Natural killer cell (primary cell): ENCODE results near the gene PKP4. TPM values are rescaled to one million over a fixed set of nuclear protein-coding genes. Genes with fewer than 3 reads are reported as not detected.

ENCODE experiments used
- ATAC-seq, 3 donors: fragments of 150-1000 bp in 2 of 3; fragments of 200-7000 bp in 1 of 3; cut with Tn5 transposase; 1 replicate in 1 of 3; 2 replicates in 2 of 3; pipeline ENCODE4 v1.10.0; 2021; ENCODE audit warnings: mild to moderate bottlenecking in 2 of 3, moderate library complexity in 2 of 3
- DNase-seq, 2 donors: peaks; one replicate each; pipeline versions ENCODE4 v3.0.0 to v3.0.0-alpha.2; 2013 to 2021; ENCODE audit warnings: mixed read lengths in 1 of 2
- H3K27ac ChIP-seq: one replicate; pipeline ENCODE4 v1.5.1; 2013; ENCODE audit warnings: mild to moderate bottlenecking, low read length
- H3K27me3 ChIP-seq: one replicate; pipeline ENCODE4 v1.6.1; 2013; ENCODE audit warnings: low read length; ENCODE audit not compliant: control insufficient read depth, insufficient read depth
- H3K36me3 ChIP-seq: one replicate; pipeline ENCODE4 v1.6.1; 2013; ENCODE audit warnings: low read length; ENCODE audit not compliant: control insufficient read depth, insufficient read depth
- H3K4me1 ChIP-seq: one replicate; pipeline ENCODE4 v1.6.1; 2013; ENCODE audit warnings: low read length; ENCODE audit not compliant: control insufficient read depth, insufficient read depth
- H3K4me3 ChIP-seq: one replicate; pipeline ENCODE4 v1.5.1; 2013; ENCODE audit warnings: low read length
- H3K9me3 ChIP-seq: one replicate; pipeline ENCODE4 v1.6.1; 2013; ENCODE audit warnings: low read length; ENCODE audit not compliant: control insufficient read depth, insufficient read depth
- H3K27ac Mint-ChIP-seq, 2 donors: one replicate each; pipeline ENCODE4 v1.8.0; 2022; ENCODE audit warnings: mild to moderate bottlenecking in 2 of 2, mixed read lengths in 2 of 2, moderate library complexity in 1 of 2
- H3K27me3 Mint-ChIP-seq, 2 donors: one replicate each; pipeline ENCODE4 v1.8.0; 2022; ENCODE audit warnings: low read depth in 2 of 2, mixed read lengths in 2 of 2
- H3K36me3 Mint-ChIP-seq: one replicate; pipeline ENCODE4 v1.8.0; 2022; ENCODE audit warnings: mixed read lengths
- H3K4me1 Mint-ChIP-seq, 2 donors: one replicate each; pipeline ENCODE4 v1.8.0; 2022; ENCODE audit warnings: mixed read lengths in 2 of 2
- H3K4me3 Mint-ChIP-seq: one replicate; pipeline ENCODE4 v1.8.0; 2022; ENCODE audit warnings: mild to moderate bottlenecking, moderate library complexity, mixed read lengths
- H3K9me3 Mint-ChIP-seq, 2 donors: one replicate each; pipeline ENCODE4 v1.8.0; 2022; ENCODE audit warnings: mixed read lengths in 2 of 2
- CTCF ChIP-seq: fragments of 200-600 bp; IDR thresholded peaks from one replicate; pipeline ENCODE4 v1.8.0; 2022; ENCODE audit warnings: antibody characterized with exemption
- WGBS: methylation state at CpG from one replicate; pipeline ENCODE4 v1.1.7; 2013; ENCODE audit warnings: missing lambda C conversion rate; ENCODE audit not compliant: insufficient coverage; 5-methylcytosine and 5-hydroxymethylcytosine counted together
- intact Hi-C: fragments of 100-400 bp; cut with micrococcal nuclease; formaldehyde crosslinking; loops from one replicate; pipeline ENCODE4 v1.14.2; 2022
- total RNA-seq, 4 donors: library from RNA; stranded (reverse); fragments of 120-200 nt in 1 of 4; gene quantifications; one replicate each; pipeline versions ENCODE4 v1.2.3 to v1.2.4, GENCODE V29; 2013 to 2022

The PKP4 gene
- total RNA-seq, 3 donors from 2014 or later (not counting 1 experiment from before 2014, with no cell fraction given), result 5.9 to 8.4 (median 7.2) TPM

- Mint-ChIP-seq H3K27me3 (no peaks in the 10 kb centered on the region), H3K4me1 (no peaks in the 10 kb centered on the region), H3K9me3 (no peaks in the 10 kb centered on the region), H3K36me3 (no peaks in the 10 kb centered on the region), H3K4me3 (no peak overlapping the region), H3K27ac (no peak overlapping the region)
- H3K9me3 ChIP-seq, result no peaks in the 10 kb centered on the region
- DNase-seq (no peak), ATAC-seq (no peak)
- intact Hi-C loops, result no loop called here
- no peak overlapping the region for H3K27ac ChIP-seq
- no peaks in the 10 kb centered on the region for H3K36me3 ChIP-seq
- H3K4me3 ChIP-seq, result no peak overlapping the region
- H3K27me3 ChIP-seq, result no peaks in the 10 kb centered on the region
- H3K4me1 ChIP-seq, result no peaks in the 10 kb centered on the region
- TF ChIP-seq CTCF, result no peak
- 98% methylated on average over 5 of the region's 6 CpGs for WGBS
These were observed 147.2 kb downstream of the PKP4 start for GRCh38 chr2:158603986-158604385.

- Histone ChIP-seq H3K27ac (no peak overlapping the region), H3K9me3 (no peaks in the 10 kb centered on the region), H3K27me3 (no peaks in the 10 kb centered on the region), H3K4me1 (no peaks in the 10 kb centered on the region), H3K4me3 (no peak overlapping the region), H3K36me3 (no peaks in the 10 kb centered on the region)
- 100% methylated on average over 2 of the region's 4 CpGs for WGBS
- Mint-ChIP-seq H3K4me3 (no peak overlapping the region), H3K27me3 (no peaks in the 10 kb centered on the region), H3K27ac (no peak overlapping the region), H3K9me3 (no peaks in the 10 kb centered on the region), H3K36me3 (no peaks in the 10 kb centered on the region), H3K4me1 (no peaks in the 10 kb centered on the region)
- intact Hi-C loops, result no loop called here
- no peak for TF ChIP-seq CTCF
- no peak for ATAC-seq
- DNase-seq, result no peak
These were observed 153.3 kb downstream of the PKP4 start for GRCh38 chr2:158610059-158610458.

- Mint-ChIP-seq H3K9me3 (no peaks in the 10 kb centered on the region), H3K27me3 (no peaks in the 10 kb centered on the region), H3K4me3 (no peak overlapping the region), H3K36me3 (no peaks in the 10 kb centered on the region), H3K4me1 (no peaks in the 10 kb centered on the region), H3K27ac (no peak overlapping the region)
- TF ChIP-seq CTCF, result no peak
- no peak for DNase-seq
- H3K27me3 ChIP-seq, result no peaks in the 10 kb centered on the region
- no peaks in the 10 kb centered on the region for H3K36me3 ChIP-seq
- no peak for ATAC-seq
- WGBS, result 75% methylated on average over 3 of the region's 3 CpGs
- no peak overlapping the region for H3K27ac ChIP-seq
- no peak overlapping the region for H3K4me3 ChIP-seq
- H3K4me1 ChIP-seq, result no peaks in the 10 kb centered on the region
- intact Hi-C loops, result no loop called here
- no peaks in the 10 kb centered on the region for H3K9me3 ChIP-seq
These were observed 159.8 kb downstream of the PKP4 start for GRCh38 chr2:158616480-158617000.

- 82% methylated on average over 4 of the region's 4 CpGs for WGBS
- H3K9me3 ChIP-seq, result no peaks in the 10 kb centered on the region
- H3K36me3 Mint-ChIP-seq, result no peaks in the 10 kb centered on the region
- intact Hi-C loops, result no loop called here
- H3K4me1 ChIP-seq, result no peaks in the 10 kb centered on the region
- no peak overlapping the region for H3K27ac Mint-ChIP-seq
- no peak for DNase-seq
- H3K27me3 Mint-ChIP-seq, result no peaks in the 10 kb centered on the region
- no peaks in the 10 kb centered on the region for H3K27me3 ChIP-seq
- no peak overlapping the region for H3K4me3 Mint-ChIP-seq
- H3K4me3 ChIP-seq, result no peak overlapping the region
- TF ChIP-seq CTCF, result no peak
- no peaks in the 10 kb centered on the region for H3K4me1 Mint-ChIP-seq
- no peaks in the 10 kb centered on the region for H3K9me3 Mint-ChIP-seq
- no peaks in the 10 kb centered on the region for H3K36me3 ChIP-seq
- no peak for ATAC-seq
- H3K27ac ChIP-seq, result no peak overlapping the region
These were observed 162.2 kb downstream of the PKP4 start for GRCh38 chr2:158618891-158619490.
